EL (cell line): ENCODE data around the gene RAI2.

Source experiments
- DNase-seq: peaks from one replicate; pipeline ENCODE4 v3.0.0-alpha.2; 2016

RAI2 gene

DNA sequence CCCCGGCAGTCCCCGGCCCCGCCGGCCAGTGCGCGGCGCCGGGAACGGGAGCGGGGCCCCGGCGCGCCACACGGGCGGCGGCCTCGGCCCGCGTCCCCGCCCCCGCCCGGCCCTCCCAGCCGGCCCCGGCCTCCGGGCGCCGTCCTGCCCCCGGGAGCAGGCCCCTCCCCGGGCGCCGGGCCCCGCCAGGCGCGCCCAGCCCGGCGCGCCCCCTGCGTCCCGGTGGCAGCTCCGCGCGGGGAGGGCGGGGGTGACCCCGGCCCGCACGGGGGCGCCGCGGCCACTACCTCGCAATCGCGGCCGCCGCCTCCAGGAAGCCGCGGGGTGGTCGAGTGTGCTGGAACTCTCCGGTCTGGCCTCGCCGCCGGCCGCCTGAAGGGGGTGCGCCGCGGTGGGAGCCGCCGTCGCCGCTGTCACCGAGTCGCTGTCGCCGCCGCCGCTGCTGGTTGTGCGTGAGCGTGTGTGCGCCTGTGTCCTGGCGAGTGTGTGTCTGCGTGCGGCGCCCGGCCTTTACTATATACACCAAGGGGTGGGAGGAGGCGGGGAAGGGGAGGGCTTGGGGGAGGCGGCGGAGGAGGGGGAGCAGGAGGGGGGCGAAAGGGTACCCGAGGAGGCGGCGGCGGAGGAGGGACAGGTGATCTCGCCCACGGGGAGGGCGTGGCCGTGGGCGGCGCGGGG is at the start of gene RAI2:
RAI2 (minus strand) TSS at position 488 of the 678 bp plus-strand sequence. CDS start 59,288 bp downstream, outside the sequence.
- no peak for DNase-seq

DNA sequence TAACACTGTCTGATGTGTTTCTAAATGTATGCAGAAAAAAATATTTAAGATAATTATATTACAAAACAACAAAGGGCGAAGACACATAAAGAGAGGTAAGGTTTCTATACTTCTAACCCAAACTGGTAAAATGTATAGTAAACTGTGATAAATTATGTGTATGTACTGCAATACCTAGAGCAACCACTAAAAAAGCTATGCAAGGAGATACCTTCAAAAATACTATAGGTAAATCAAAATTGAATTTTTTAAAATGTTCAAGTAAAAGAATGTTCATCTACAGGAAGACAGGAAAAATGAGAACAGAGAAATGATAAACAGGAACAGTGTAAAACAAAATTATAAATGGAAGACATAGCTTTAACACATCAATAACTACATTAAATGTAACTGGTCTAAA is 27.3 kb upstream of the RAI2 start:
- no peak for DNase-seq

DNA sequence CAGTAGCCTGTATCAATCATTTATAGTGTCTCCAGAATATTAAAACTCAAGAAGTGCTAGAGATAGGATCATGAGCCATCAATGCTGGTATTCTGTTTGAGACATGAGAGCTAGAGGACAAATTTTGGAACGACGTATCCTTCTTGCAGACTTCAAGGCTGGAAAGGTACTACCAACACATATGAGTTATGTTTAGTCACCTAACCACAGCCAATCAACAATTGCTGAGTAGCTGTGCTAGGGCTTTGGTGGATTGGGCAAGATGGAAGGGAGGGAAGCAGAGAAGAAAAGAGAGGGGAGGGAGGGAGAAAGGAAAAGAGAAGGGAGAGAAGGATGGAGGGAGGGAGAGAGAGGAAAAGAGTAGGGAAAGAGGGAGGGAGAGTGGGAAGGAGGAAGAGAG is 21.6 kb upstream of the RAI2 start:
- no peak for DNase-seq

DNA sequence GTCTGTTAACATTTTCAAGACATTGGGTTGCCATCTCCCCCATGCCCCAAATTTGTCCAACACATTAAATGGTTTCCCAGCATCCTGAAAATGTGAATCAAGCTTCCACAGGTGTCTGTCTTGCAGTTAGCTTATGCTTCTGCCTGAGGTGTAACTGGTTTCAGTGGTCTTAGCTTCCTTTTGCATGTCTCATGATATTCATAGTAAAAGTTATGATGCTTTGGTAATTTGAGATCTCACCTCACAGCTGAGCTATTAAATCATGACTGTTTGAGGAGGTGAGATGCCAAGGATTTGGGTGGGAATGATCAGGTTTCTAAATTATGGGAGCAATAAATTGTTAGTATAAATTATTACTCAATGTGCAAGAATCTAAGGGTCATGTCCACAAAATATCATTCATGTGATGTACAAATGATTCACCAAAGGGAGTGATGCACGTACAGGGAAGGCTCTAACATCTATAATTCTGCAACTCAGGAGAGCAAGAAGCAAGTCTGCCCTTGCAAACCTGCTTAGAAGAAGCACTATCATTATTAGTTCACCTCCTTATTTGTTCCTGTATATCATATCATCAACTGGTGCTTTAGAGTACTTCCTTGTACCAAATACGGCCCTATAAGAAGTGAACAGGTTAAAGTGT is 17.1 kb upstream of the RAI2 start:
- no peak for DNase-seq

DNA sequence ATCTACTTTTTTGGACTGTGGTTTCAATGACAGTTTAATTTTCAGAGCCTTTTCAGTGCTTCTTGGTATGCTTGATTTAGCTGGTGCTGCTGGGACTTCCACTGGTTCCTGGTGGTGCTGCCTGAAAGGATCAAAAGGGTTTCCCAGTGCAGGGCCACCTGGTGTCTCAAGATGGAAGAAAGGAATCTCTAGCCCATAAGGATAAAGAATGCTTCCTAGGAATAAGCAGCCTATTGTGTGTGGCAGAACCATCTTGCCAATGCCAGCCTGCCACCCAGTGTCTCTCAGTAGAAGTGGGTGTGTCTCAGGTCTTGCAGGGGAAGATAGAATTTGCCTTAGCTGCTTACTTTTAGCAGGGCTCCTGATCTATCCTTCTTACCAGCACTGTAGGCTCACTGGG is 15.0 kb upstream of the RAI2 start:
- no peak for DNase-seq

DNA sequence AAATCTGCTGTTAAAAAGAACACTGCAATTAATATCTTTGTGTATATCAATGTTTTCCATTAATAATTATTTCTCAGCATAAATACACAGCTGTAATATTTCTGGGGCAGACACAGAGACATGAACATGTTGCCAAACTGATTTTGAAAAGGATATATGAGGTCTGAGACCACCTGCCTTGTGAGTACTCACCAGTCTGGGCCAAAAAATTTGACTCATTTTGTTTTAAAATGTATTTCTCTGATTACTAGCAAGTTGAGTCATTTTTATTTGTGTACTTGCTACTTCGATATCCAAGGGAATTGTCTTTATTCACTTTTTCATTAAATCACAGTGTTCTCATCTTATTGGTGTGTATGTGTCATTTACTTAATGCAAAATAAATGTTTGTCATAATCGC is 8.5 kb upstream of the RAI2 start:
- no peak for DNase-seq

DNA sequence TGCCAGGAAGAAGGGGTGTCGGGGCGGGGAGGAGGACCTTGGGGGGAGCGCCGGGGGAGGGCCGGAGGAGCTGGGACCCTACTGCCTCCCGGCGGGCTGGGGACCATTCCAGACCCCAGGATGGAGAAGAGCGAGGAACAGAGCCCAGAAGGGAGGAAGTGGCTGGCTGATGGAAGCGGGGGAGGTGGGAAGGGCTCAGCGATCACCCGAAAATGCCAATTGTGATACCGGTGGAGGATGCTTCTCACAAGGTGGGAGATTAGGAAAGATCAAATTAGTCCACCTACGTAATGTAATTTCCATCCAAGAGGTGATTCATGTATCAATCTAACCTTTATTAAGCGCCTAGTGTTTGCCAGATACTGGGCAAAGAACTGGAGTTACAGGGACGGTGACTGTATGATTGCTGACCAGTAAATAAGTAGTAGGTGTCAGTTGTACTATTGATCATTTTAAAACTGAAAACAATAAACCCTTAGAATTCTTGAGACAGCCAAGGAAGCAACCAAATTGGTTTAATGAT is 452 bp upstream of the RAI2 start:
- no peak for DNase-seq

DNA sequence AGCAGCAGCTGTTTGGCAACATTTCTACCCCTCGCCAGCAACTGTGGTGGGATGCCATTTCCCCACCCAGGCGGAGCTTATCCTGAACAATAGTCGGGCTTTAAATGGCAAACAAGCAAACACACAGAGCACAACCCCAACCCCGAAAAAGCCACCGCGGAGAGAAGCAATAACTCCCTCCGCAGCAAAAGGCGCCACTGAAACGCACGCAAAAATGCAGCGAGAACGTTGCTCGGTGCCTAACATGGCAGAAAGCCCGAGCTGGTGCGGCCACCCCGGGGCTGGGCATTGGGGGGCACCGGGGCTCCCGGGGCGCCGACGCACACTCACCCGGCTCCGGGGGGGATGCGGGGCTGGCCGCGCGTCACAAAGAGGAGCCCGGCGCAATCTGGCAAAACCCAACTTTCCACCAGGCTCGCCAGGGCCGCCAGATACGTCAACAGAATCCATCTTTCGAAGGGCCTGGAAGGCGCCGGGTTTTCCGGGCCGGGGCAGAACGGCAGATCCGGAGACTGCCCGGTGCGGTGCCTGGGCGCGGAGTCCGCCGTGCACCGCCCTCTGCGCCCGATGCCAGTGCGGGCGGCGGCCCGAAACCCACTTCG is 818 bp downstream of the RAI2 start:
- DNase-seq = no peak

DNA sequence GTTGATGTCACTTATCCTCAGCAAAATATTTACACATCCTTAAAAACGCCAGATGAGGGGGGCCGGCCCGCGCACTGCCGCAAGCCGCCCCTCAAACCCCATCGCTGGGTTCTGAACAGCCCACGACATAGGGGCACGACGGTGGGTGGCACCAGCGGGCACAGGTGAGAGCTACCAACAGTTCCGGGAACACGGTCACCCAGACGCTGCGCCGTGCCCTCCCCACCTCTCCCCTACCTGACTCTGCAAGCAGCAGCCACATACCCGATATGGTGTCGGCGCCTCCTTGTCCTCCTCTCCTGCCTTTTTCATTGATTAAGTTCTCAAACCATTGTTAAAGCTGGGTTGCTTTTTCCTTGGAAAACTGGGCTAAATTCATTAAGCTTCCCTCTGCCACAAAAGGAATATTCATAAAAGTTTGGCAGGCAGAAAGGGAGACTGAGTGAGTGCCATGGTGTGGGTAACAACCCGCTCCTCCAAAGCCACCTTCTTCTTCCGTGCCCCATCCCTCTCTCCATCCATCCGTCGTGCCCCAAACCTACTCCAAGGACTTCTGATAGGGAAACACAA is 1.4 kb downstream of the RAI2 start:
- DNase-seq = no peak

DNA sequence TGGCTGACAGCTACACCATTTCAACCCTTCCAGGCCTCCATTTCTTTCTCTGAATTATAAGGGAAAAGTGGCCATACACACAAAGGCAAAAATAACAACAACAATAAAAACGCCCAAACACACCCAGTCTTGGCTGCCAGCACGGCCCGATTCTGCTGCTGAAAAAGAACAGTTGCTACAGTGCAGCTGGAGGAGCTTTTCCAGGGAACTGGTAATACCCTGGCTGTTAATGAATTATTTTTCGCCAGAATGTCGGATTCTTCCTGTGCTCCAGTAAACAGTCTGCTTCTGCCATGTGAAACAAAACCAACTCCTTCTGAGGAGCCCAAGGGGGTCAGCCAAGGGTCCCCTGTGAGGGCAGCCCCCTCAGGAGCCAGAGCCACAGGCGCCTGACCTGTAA is 6.6 kb downstream of the RAI2 start:
- DNase-seq = no peak

DNA sequence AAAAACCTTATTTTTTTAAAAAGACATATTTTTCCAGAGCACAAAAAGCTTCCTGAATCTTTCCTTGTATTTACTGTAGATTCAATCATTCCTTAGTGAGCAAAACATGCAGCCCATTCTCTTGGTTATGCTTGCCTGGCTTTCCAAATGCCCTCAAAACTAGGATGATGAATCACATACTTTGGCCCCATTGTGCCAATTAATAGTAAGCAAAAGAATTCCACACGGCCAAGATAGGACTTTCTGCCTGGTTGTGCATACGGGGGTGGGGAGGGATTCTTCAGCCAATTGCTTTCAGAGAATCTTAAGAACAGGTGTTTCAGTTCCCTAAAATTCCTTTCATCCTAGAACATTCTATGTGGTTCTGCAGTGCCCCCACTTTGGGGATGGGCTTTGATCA is 7.0 kb downstream of the RAI2 start:
- no peak for DNase-seq

DNA sequence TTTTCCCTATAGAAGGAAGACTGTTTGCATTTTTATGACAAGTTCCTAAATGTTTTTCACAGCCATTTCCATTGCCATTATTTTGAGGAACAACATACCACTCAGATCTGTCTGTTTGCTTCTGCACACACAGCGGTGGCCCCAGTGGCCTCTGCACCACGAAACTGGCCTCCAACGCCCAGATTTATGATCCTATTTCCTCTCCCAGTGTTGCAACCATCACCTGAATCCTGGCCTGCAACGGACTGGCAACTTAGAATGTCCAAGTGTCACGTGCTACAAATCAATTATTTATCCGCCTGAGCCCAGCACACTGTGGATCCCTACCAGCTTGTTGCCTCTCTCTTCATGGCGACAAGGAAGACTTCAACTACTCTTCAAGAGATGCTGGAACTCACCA is 9.2 kb downstream of the RAI2 start:
- no peak for DNase-seq

DNA sequence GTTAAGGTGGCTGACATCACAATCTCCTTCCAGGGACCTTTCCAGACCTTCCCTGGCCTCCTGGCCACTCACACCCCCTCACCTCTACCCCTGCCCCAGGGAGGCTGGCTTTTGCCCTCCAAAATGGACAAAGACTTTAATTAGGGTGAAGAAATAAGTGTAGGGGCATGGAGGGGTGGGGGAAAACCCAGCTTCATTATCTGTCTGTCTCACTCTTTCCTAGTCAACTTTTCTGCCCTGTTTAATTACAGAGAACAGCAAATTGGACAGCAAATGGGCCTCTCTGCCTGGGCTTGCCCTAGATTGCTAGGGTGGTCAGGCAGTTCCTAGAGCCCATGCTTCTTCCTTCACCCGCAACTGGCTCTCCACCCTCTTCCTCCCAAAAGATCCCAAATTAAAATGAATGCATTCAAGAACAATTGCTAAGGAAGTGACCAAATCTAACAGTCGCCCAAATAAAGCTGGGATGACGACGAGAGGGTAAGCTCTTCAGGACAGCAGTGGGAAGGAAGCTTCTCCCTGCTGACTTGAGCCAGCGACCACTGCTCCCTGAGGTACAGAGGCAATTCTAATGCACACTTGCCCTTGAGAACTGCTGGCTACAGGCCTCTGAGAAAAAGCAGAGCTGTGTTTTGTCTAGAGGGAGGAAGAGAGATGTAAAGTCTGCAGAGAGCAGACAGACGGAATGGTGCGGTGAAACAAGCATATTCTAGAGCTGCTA is 12.4 kb downstream of the RAI2 start:
- DNase-seq = no peak

DNA sequence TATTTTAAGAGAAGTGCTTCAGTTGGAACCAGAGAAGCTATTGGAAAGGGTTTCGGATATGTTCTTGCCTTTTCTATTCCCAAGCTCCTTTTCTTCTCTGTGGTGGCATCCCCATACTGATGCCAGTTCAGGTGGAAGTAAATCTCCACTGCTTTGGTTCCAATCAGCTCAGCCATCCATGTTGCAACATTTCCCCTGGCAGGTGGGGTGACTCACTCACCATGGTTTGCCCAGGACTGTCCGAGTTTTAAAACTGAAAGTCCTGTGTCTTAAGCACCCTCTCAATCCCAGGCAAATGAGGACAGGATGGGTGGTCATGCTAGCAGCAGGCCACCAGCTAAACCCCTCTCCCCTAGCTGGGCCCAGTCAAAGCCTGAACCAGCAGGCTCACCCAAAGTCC is 15.1 kb downstream of the RAI2 start:
- no peak for DNase-seq

DNA sequence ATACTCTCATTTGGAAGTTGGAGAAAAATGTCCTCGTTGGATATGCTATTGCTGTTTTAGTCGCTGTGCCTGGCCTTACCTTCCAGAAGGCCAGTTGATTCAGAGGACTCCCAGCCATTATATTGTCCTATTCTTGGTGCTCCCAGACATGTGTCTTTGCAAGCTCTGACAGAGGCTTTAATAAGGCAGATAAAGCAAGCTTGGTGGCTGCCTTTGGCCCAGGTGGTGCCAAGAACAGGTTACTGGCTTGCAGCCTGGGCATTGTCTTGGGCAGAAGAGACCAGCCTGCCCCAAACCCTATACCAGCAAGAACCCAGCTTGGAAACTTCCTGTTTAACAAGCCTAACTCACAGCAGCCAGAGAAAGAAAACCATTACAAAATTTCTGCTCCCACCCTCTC is 16.9 kb downstream of the RAI2 start:
- no peak for DNase-seq

DNA sequence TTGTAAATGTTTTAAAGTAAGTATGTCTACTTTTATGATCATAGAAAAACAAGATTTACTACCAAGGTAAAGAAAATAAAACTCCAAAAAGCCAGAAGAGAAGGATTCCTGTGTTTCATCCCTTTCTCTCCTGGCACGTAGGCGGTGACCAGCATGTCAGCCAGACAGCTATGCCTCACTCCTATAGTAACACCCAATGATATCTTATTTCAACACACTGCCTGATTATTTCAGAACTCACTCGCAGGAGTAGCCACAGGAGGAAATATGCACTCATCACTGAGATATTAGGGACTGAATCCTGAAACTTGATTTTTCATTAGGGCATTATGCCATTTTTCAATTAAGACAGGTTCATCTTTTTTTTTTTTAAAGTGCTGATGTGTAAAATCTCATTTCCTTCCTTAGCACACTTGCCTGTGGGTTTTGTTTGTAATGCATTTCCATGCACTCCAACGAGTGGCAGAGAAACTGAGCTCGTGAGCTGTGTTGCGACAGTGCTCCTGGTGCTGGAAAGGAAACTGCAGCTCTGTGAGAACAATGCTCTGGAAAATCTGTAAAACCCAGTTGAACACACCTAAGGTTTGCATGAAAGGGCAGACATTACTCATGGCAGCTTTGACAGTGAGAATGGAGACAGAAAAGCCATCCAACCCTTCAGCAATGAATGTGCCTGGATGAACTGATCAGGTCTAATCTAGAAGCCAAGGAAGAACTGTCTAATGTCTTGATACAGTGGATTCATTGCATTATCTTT is 18.2 kb downstream of the RAI2 start:
- no peak for DNase-seq

DNA sequence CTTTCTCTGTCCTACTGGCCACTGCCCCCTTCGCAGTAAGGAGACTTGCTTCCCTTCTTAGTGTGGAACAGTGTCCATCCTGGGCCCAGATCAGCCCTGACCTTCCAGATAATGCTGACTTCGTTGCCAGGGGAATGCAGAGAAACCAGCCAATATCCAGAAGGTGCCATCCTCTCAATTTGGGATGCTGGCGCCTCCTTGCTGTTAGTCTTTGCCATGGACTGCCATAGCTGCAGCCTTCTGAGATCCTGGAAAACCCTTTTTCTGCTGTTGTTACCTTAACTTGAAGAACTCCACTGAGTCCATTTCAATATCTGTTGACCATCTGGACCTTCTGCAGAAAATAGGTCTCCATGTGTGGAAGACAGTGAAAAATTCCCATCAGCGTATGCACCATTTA is 21.8 kb downstream of the RAI2 start:
- DNase-seq = no peak

DNA sequence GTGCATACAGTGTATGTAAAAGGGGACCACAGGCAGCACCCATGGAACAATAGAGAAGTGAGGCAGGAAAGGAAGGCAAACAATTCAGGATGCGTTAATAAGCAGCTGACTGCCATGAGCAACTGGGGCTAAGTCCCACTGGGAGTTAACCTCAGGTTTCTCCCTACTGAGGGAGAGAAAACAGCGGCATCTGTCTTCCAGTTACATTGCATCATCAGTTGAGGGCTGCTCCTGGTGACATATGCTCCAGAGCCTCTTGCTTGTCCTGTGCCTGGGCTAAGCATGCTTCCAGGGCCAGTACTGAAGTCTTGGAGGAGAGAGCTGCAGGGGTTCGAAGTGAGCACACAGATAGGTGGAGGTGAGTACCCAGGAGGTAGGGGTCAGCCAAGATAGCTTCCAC is 24.3 kb downstream of the RAI2 start:
- DNase-seq = no peak

DNA sequence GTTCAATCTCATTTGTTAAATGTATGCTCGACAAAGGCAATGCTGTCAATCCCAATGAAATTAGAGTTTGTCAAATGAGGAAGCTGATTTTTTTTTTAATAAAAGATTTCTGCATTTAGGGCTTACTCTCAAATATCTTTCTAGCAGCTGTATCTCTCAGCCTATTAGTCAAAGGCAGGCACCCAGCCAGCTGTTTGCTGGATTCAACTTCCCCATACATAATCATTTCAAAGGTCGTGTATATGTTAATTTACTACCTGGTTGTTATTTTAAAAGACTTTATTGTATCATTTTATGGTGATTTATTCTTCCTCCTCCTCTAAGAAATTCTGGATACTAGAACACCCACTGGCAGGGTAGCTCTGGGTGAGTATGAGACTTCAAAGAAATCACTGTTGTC is 27.1 kb downstream of the RAI2 start:
- no peak for DNase-seq

DNA sequence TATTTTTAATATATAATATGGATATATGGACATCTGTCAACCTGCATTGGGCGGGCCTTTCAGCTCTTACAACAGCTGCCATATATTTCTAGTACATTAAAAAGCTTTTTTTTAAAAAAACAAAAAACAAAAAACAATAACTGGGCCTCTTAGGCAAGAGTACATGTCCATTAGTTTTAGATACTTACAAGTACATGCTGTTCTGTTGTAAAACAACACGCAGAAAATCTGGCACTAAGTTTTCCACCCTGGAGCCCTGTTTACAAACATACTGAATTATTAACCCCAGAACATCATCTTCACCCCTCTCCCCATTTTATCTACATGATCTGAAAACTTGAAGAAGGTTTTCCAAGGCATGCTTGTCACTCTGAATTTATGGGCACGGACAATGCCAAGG is 29.8 kb downstream of the RAI2 start:
- no peak for DNase-seq

DNA sequence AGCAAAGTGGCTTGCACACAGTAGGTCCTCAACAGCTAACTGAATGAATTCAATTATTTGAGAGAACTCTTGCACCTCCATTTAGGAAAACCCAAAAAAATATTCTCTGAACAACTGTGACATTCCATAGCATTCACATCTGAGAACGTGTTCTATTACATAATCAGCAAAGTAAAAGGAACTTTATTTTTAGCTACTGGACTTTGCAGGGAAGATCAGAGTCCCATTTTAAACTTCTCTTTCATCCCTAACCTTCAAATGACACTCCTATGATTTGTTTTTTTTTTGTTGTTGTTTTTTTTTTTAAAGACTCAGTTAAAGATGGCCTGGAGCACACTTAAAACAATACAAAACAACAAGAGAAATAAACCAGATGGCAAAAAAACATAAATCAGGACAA is 30.9 kb downstream of the RAI2 start:
- DNase-seq = no peak

DNA sequence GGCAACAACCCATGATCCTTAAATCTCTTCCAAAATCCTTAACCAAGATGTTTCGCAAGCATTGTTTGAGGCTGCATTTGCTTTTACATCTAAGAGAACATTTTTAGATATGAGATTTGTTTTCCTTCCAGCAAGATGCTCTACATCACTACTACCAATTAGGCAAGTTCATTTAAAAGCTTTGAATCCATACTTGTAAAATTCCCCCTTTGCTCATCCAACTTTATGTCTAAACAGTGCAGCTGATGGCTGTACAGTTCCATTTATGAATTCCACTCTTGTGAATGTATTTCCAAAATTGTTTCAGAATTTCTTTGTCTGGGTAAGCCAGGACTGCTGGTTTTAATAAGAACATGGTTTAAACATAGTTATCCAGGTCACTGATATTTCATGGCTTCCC is 31.5 kb downstream of the RAI2 start:
- no peak for DNase-seq

DNA sequence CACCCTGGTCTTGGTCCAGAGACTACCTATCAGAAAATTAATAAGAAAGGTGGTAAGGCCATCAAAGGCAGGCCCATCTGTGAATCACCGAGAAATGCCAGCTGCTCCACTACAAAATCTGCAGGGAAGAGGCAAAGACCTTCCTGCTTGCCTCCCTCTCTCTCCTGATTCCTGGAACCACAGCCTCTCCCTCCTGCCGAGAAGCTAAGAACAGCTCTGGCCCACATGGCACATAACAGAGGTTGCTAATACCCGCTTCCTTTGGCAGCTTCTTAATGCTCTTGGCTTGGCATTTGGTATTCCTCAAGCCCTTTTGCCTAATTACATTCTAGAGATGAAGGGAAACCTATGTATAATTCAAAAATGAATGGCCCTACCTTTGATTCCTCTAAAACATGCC is 32.9 kb downstream of the RAI2 start:
- DNase-seq = no peak
